ENCODE measurements around the gene GRPEL1. TPM values are rescaled to one million over a fixed set of nuclear protein-coding genes. Genes with fewer than 3 reads are reported as not detected.

The GRPEL1 gene
- total and polyA plus RNA-seq, 2 experiments from 2014 or later, result 27.4 to 112 TPM

GRCh38 chr4:7026107-7026506 lies 41.8 kb downstream of the GRPEL1 start (continued):
- TF ChIP-seq, protein P1, sequence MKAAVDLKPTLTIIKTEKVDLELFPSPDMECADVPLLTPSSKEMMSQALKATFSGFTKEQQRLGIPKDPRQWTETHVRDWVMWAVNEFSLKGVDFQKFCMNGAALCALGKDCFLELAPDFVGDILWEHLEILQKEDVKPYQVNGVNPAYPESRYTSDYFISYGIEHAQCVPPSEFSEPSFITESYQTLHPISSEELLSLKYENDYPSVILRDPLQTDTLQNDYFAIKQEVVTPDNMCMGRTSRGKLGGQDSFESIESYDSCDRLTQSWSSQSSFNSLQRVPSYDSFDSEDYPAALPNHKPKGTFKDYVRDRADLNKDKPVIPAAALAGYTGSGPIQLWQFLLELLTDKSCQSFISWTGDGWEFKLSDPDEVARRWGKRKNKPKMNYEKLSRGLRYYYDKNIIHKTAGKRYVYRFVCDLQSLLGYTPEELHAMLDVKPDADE (IDR thresholded peaks at IDR 0.05), result no peak
- TF ChIP-seq EZH2phosphoT487 (IDR thresholded peaks at IDR 0.05; ENCODE audit: unreplicated experiment), result no peak

GRCh38 chr4:7025040-7025602 lies 42.7 kb downstream of the GRPEL1 start:
- Histone ChIP-seq H3K27me3 (ENCODE audit: insufficient read depth) (no peaks in the 10 kb centered on the region), H3K4me2 (no peak overlapping the region), H3K9me2 (ENCODE audit: insufficient read depth) (no peaks in the 10 kb centered on the region), H3K4me3 (no peak overlapping the region), H4K20me1 (replicated peaks; ENCODE audit: insufficient read depth) (peaks cover 7% of the 10 kb centered on the region), H3K27ac (ENCODE audit: low read depth) (0 out of 2 replicates have a peak overlapping the region, but pooled peaks have one; percentile 14), H3K4me1 (ENCODE audit: insufficient read depth) (no peaks in the 10 kb centered on the region; the same call in 1 of the 2 replicates), H3K36me3 (ENCODE audit: insufficient read depth) (no peaks in the 10 kb centered on the region; the same call in 1 of the 2 replicates), H2AFZ (no peak overlapping the region), H3K79me2 (replicated peaks; ENCODE audit: insufficient read depth) (peaks cover 3% of the 10 kb centered on the region; the same call in 1 of the 2 replicates), H3F3A (replicated peaks; ENCODE audit: low read depth) (no peaks in the 10 kb centered on the region)
- Mint-ChIP-seq H3K4me1 (peaks cover 27% of the 10 kb centered on the region), H3K9me3 (no peaks in the 10 kb centered on the region; the same call in 2 of the 3 replicates), H3K36me3 (ENCODE audit: low read depth) (peaks cover 58% of the 10 kb centered on the region), H3K27ac (no peak overlapping the region), H3K27me3 (ENCODE audit: insufficient read depth, low read depth, poor library complexity) (peaks cover 10% of the 10 kb centered on the region), H3K4me3 (no peak overlapping the region)
- ATAC-seq (no peak), DNase-seq (ENCODE audit: low spot score) (no peak)
- TF ChIP-seq, protein P1 (IDR thresholded peaks at IDR 0.05), result no peak
- TF ChIP-seq CREB1 (CRISPR knock-in tag; IDR thresholded peaks at IDR 0.05; ENCODE audit: low read depth) (no peak), JUNB (IDR thresholded peaks at IDR 0.05; ENCODE audit: unreplicated experiment) (no peak), NANOG (IDR thresholded peaks at IDR 0.05; ENCODE audit: borderline replicate concordance) (no peak), ZNF114 (CRISPR knock-in tag; IDR thresholded peaks at IDR 0.05) (no peak), STAT1 (IDR thresholded peaks at IDR 0.05; ENCODE audit: unreplicated experiment) (no peak), POLR2AphosphoS5 (IDR thresholded peaks at IDR 0.05; ENCODE audit: low read depth) (no peak)
- TF ChIP-seq, protein P2, sequence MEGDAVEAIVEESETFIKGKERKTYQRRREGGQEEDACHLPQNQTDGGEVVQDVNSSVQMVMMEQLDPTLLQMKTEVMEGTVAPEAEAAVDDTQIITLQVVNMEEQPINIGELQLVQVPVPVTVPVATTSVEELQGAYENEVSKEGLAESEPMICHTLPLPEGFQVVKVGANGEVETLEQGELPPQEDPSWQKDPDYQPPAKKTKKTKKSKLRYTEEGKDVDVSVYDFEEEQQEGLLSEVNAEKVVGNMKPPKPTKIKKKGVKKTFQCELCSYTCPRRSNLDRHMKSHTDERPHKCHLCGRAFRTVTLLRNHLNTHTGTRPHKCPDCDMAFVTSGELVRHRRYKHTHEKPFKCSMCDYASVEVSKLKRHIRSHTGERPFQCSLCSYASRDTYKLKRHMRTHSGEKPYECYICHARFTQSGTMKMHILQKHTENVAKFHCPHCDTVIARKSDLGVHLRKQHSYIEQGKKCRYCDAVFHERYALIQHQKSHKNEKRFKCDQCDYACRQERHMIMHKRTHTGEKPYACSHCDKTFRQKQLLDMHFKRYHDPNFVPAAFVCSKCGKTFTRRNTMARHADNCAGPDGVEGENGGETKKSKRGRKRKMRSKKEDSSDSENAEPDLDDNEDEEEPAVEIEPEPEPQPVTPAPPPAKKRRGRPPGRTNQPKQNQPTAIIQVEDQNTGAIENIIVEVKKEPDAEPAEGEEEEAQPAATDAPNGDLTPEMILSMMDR (conservative IDR thresholded peaks at IDR 0.05; ENCODE audit: low read depth in 2 of 2), result no peak
